HepG2 (cell line): ENCODE results near the gene SLC7A6OS. TPM values are rescaled to one million over a fixed set of nuclear protein-coding genes. Genes with fewer than 3 reads are reported as not detected.
A peak's percentile ranks its signal among the peaks of the same experiment; 100 is the strongest.

Experiments used
- ATAC-seq: fragments of 200-7000 bp; cut with Tn5 transposase; 3 replicates; pipeline ENCODE4 v1.9.1; 2020; ENCODE audit warnings: mild to moderate bottlenecking, moderate library complexity
- BruUV-seq: library from RNA; stranded (reverse); fragments of 400-500 nt; replicated peaks from 2 replicates; lab custom pipeline; 2021; lab: Mats Ljungman, UMichigan
- CTCF ChIA-PET: fragments of 300-600 bp; formaldehyde crosslinking; extraction: SDS; loops from one replicate; lab custom pipeline; 2021; ENCODE audit warnings: low total read pairs, inconsistent platforms, low intra/inter-chr PET ratio; lab: Yijun Ruan, JAX
- POLR2A ChIA-PET: fragments of 350-600 bp; sonication (Branson Sonifier 250); formaldehyde crosslinking; loops from one replicate; lab custom pipeline; 2020; ENCODE audit warnings: antibody characterized with exemption, inconsistent platforms; lab: Yijun Ruan, JAX
- DNase-seq: peaks from one replicate; pipeline ENCODE4 v3.0.0-alpha.2; 2015; ENCODE audit warnings: low spot score
- FAIRE-seq: peaks from 3 replicates; lab custom pipeline; 2011; peaks lifted over from hg19 to GRCh38; lab: Jason Lieb, UNC
- H2AFZ ChIP-seq: one replicate; pipeline ENCODE4 v1.6.1; 2011; ENCODE audit warnings: low read length, inconsistent platforms
- H3K27ac ChIP-seq: fragments of 300-600 bp; 3 replicates; pipeline ENCODE4 v1.8.0; 2011; ENCODE audit warnings: mixed run types, mild to moderate bottlenecking, mixed read lengths, low read length, inconsistent platforms; ENCODE audit not compliant: insufficient read depth; ENCODE audit errors: extremely low read length
- H3K27me3 ChIP-seq, 2 experiments: fragments of 200-600 bp in 1 of 2; 2 replicates in 1 of 2; 3 replicates in 1 of 2; pipeline versions ENCODE4 v1.6.0 to v1.8.0; 2011; ENCODE audit warnings: low read length in 2 of 2, mild to moderate bottlenecking in 2 of 2, moderate library complexity in 2 of 2, inconsistent platforms in 1 of 2; ENCODE audit not compliant: insufficient read depth in 2 of 2, control insufficient read depth in 1 of 2
- H3K36me3 ChIP-seq, 2 experiments: fragments of 200-600 bp in 1 of 2; replicated peaks in 1 of 2; 2 replicates in 1 of 2; 3 replicates in 1 of 2; pipeline versions ENCODE4 v1.5.1 to v1.8.0; 2011; ENCODE audit warnings: low read length in 2 of 2, inconsistent platforms in 1 of 2; ENCODE audit not compliant: insufficient read depth in 2 of 2, control insufficient read depth in 1 of 2
- H3K4me1 ChIP-seq: 2 replicates; pipeline ENCODE4 v1.5.1; 2012; ENCODE audit warnings: low read length, inconsistent platforms; ENCODE audit not compliant: insufficient read depth
- H3K4me2 ChIP-seq: 2 replicates; pipeline ENCODE4 v1.6.0; 2011; ENCODE audit warnings: low read depth, low read length, inconsistent platforms
- H3K4me3 ChIP-seq, 3 experiments: fragments of 200-600 bp in 1 of 3; sonication (generic), shearing (Covaris generic) in 1 of 3; replicated peaks in 1 of 3; 2 replicates each; pipeline ENCODE4 v1.5.1; 2011 to 2016; ENCODE audit warnings: low read length in 3 of 3, inconsistent platforms in 2 of 3, low read depth in 2 of 3, mild to moderate bottlenecking in 2 of 3, control low read depth in 1 of 3, mixed read lengths in 1 of 3; ENCODE audit not compliant: insufficient read depth in 1 of 3
- H3K79me2 ChIP-seq: one replicate; pipeline ENCODE4 v1.6.1; 2011; ENCODE audit warnings: low read length, inconsistent platforms; ENCODE audit not compliant: insufficient read depth
- H3K9ac ChIP-seq: 2 replicates; pipeline ENCODE4 v1.6.0; 2011; ENCODE audit warnings: mild to moderate bottlenecking, low read depth, low read length, inconsistent platforms; ENCODE audit not compliant: insufficient read depth
- H3K9me3 ChIP-seq: 2 replicates; pipeline ENCODE4 v1.5.1; 2012; ENCODE audit warnings: mild to moderate bottlenecking, low read length
- H4K20me1 ChIP-seq: 2 replicates; pipeline ENCODE4 v1.6.0; 2011; ENCODE audit warnings: inconsistent platforms, mild to moderate bottlenecking, low read length, moderate library complexity; ENCODE audit not compliant: insufficient read depth
- ARID2 ChIP-seq: sonication (generic); formaldehyde crosslinking; IDR thresholded peaks from 2 replicates; pipeline ENCODE4 v1.8.1; 2022; ENCODE audit warnings: mild to moderate bottlenecking, missing genetic modification reagents, borderline replicate concordance
- ATAD3A ChIP-seq: sonication (generic); formaldehyde crosslinking; IDR thresholded peaks from 2 replicates; pipeline ENCODE4 v1.4.0; 2020; ENCODE audit warnings: missing genetic modification reagents
- ETV6 ChIP-seq: sonication (generic); formaldehyde crosslinking; conservative IDR thresholded peaks from 2 replicates; pipeline ENCODE4 v1.4.0; 2020; ENCODE audit warnings: missing genetic modification reagents
- HOMEZ ChIP-seq: IDR thresholded peaks from 2 replicates; pipeline ENCODE4 v1.6.1; 2016; ENCODE audit warnings: low read depth
- HOXD1 ChIP-seq: sonication (generic); formaldehyde crosslinking; IDR thresholded peaks from 2 replicates; pipeline ENCODE4 v1.5.0; 2020; ENCODE audit warnings: missing genetic modification reagents
- MLX ChIP-seq: IDR thresholded peaks from 2 replicates; pipeline ENCODE4 v1.6.1; 2016
- MYPOP ChIP-seq: sonication (generic); formaldehyde crosslinking; IDR thresholded peaks from 2 replicates; pipeline ENCODE4 v1.8.1; 2023; ENCODE audit warnings: mild to moderate bottlenecking, moderate library complexity, missing genetic modification reagents
- PAWR ChIP-seq: sonication (generic); formaldehyde crosslinking; IDR thresholded peaks from 2 replicates; pipeline ENCODE4 v1.4.0; 2020; ENCODE audit warnings: missing genetic modification reagents, mild to moderate bottlenecking, borderline replicate concordance
- SALL2 ChIP-seq: sonication (generic); formaldehyde crosslinking; IDR thresholded peaks from 2 replicates; pipeline ENCODE4 v1.8.1; 2023; ENCODE audit warnings: mild to moderate bottlenecking, missing genetic modification reagents, inconsistent platforms
- SMYD3 ChIP-seq: sonication (generic); formaldehyde crosslinking; IDR thresholded peaks from 2 replicates; pipeline ENCODE4 v1.8.1; 2023; ENCODE audit warnings: mild to moderate bottlenecking, missing genetic modification reagents
- TRIM22 ChIP-seq: fragments of 450-650 bp; IDR thresholded peaks from 2 replicates; pipeline ENCODE4 v1.6.1; 2017
- YEATS4 ChIP-seq: sonication (generic); formaldehyde crosslinking; IDR thresholded peaks from 2 replicates; pipeline ENCODE4 v1.4.0; 2020; ENCODE audit warnings: missing genetic modification reagents, borderline replicate concordance
- ZC3H4 ChIP-seq: sonication (generic); formaldehyde crosslinking; IDR thresholded peaks from 2 replicates; pipeline ENCODE4 v1.4.0; 2020; ENCODE audit warnings: missing genetic modification reagents, borderline replicate concordance
- ZNF232 ChIP-seq: sonication (generic); formaldehyde crosslinking; IDR thresholded peaks from 2 replicates; pipeline ENCODE4 v1.4.0; 2020; ENCODE audit warnings: missing genetic modification reagents, borderline replicate concordance
- ZNF329 ChIP-seq: sonication (generic); formaldehyde crosslinking; IDR thresholded peaks from 2 replicates; pipeline ENCODE4 v1.9.0; 2021; ENCODE audit warnings: low read depth, mild to moderate bottlenecking, missing genetic modification reagents
- ZNF691 ChIP-seq: sonication (generic); formaldehyde crosslinking; IDR thresholded peaks from 2 replicates; pipeline ENCODE4 v1.4.0; 2020; ENCODE audit warnings: missing genetic modification reagents, low read depth, mild to moderate bottlenecking, borderline replicate concordance
- ZNF891 ChIP-seq: sonication (generic); formaldehyde crosslinking; IDR thresholded peaks from 2 replicates; pipeline ENCODE4 v1.5.0; 2020; ENCODE audit warnings: mild to moderate bottlenecking, missing genetic modification reagents
- WGBS: methylation state at CpG from one replicate; pipeline ENCODE4 v1.1.6; 2017; ENCODE audit warnings: low lambda C conversion rate; 5-methylcytosine and 5-hydroxymethylcytosine counted together
- in situ Hi-C: cut with HindIII; loops from 2 replicates; pipeline ENCODE4 v1.10.0; 2017; ENCODE audit warnings: low pct_unique_long_range_greater_than_20kb; ENCODE audit not compliant: extremely low pct_ligation_motif_present
- intact Hi-C: fragments of 100-400 bp; cut with micrococcal nuclease; formaldehyde crosslinking; loops from one replicate; pipeline ENCODE4 v1.10.0; 2022; ENCODE audit not compliant: unreplicated experiment
- polyA plus RNA-seq, 8 experiments: library from polyadenylated mRNA; depleted of rRNA in 3 of 8; stranded (reverse) in 7 of 8; unstranded in 1 of 8; fragments of >200 nt; fragmentation: Illumina TruSeq in 4 of 8; extraction: Trizol in 4 of 8; gene quantifications; 2 replicates each; pipeline versions ENCODE4 v1.2.1 to v1.2.3, GENCODE V29; 2011 to 2016; ENCODE audit warnings: low read depth in 4 of 8, missing spikeins in 1 of 8, mixed read lengths in 1 of 8; ENCODE audit not compliant: insufficient read depth in 1 of 8
- total RNA-seq, 5 experiments: library from RNA; depleted of rRNA; stranded (reverse); fragments of >200 nt; fragmentation: Illumina TruSeq; extraction: Trizol; gene quantifications; 2 replicates each; pipeline ENCODE4 v1.2.3, GENCODE V29; 2016; ENCODE audit warnings: low read depth in 1 of 5

The SLC7A6OS gene
- total and polyA plus RNA-seq, 2 of the 13 experiments (the other 11 are each of a cell fraction or from before 2014, with no cell fraction given): 11.2 to 21.5 TPM

GRCh38 chr16:68328860-68329390 is 18.2 kb upstream of the SLC7A6OS start (continued):
- TF ChIP-seq SMYD3 (0 out of 2 replicates have a peak, but pooled peaks have one; percentile 34), ZNF329 (CRISPR knock-in tag) (no peak), HOXD1 (CRISPR knock-in tag) (no peak), ARID2 (0 out of 2 replicates have a peak, but pooled peaks have one; percentile 35), ZNF232 (CRISPR knock-in tag) (no peak), MYPOP (CRISPR knock-in tag) (0 out of 2 replicates have a peak, but pooled peaks have one; percentile 1), PAWR (0 out of 2 replicates have a peak, but pooled peaks have one; percentile 15), ZNF691 (CRISPR knock-in tag) (0 out of 2 replicates have a peak, but pooled peaks have one; percentile 9)

GRCh38 chr16:68328151-68328859 is 17.6 kb upstream of the SLC7A6OS start:
- CTCF ChIA-PET: interaction anchor here (1.1 to 7.0 kb wide), 3 partner anchors 47 to 70 kb away, joined by 3 to 96 read pairs (median 8); partner anchors contain the start of gene SLC7A6
- in situ Hi-C loops: loop anchor here (5.0 kb wide), 1 partner anchor 66 kb away; the partner anchor contains the start of gene SLC7A6
- no peak for TF ChIP-seq ZNF891 (CRISPR knock-in tag)
- no peak for TF ChIP-seq ZC3H4 (CRISPR knock-in tag)
- TF ChIP-seq SALL2 (CRISPR knock-in tag): no peak
- TF ChIP-seq MLX: no peak; the same call in 1 of the 2 replicates
- no peak for TF ChIP-seq YEATS4 (CRISPR knock-in tag)
- TF ChIP-seq TRIM22: no peak
- no peak for TF ChIP-seq HOMEZ (CRISPR knock-in tag)
- TF ChIP-seq ETV6 (CRISPR knock-in tag): no peak
- TF ChIP-seq ATAD3A: no peak

More at GRCh38 chr16:68328151-68328859, 17.6 kb upstream of the SLC7A6OS start:
- peaks cover 54% of the 10 kb centered on the region for H3K4me1 ChIP-seq
- intact Hi-C loops: loop anchor here (1.0 kb wide), 4 partner anchors 14 to 67 kb away; partner anchors contain the start of gene SLC7A6OS
- H3K27ac ChIP-seq: peak overlapping the region; percentile 50
- H3K36me3 ChIP-seq: peaks cover 3 to 32% of the 10 kb centered on the region in 2 experiments
- WGBS: 37% methylated on average over 13 of the region's 13 CpGs
- H3K4me3 ChIP-seq: no peak overlapping the region; a peak in 1 of 6 replicates
- peak overlapping the region; percentile 56 for H3K4me2 ChIP-seq
- H3K79me2 ChIP-seq: no peaks in the 10 kb centered on the region
- FAIRE-seq: peak; percentile 92
- POLR2A ChIA-PET: interaction anchor here (0.9 to 3.9 kb wide), 6 partner anchors 17 to 91 kb away, joined by 3 to 24 read pairs (median 7); partner anchors contain the start of genes PRMT7, SLC7A6 and SLC7A6OS
- H3K9me3 ChIP-seq: no peaks in the 10 kb centered on the region
- ATAC-seq: peak; percentile 86
- no peaks in the 10 kb centered on the region for H3K27me3 ChIP-seq
- DNase-seq: peak; percentile 88
- no TSS peak for BruUV-seq
- H3K9ac ChIP-seq: peak overlapping the region; percentile 25
- H4K20me1 ChIP-seq: no peaks in the 10 kb centered on the region
- H2AFZ ChIP-seq: no peak overlapping the region
